ENCODE measurements around the gene TMEM181.

DNA sequence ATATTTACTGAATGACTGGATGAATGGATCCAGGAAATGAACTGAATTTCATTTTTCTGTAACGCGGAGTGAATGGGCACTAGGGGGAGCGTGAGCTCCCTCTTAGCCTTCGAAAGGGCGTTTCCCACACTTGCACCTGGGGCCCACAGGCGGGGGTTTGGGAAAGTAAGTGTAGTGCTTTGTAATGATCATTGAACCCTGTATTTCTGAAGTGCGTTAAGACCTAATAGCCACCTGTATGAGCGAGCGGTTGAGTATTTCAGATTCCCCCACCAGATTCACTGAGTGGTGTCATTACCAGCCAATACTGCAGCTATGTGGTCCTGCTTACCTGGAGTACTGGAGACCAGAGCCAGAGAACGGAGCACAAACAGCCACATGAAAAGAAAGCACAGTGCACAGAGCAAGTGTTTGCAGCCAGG is 100.5 kb downstream of the TMEM181 start:
- TF ChIP-seq EZH2 (IDR thresholded peaks at IDR 0.05; ENCODE audit: borderline replicate concordance, insufficient read depth, low read depth, low read length, poor library complexity, severe bottlenecking) = no peak
- TF ChIP-seq CTCF (IDR thresholded peaks at IDR 0.05) = peak; percentile 77
